Gastrocnemius medialis (tissue), 4 donors: ENCODE results near the gene UBE2V1.

Experiments
- CTCF ChIP-seq, 5 experiments: fragments of 450-650 bp in 3 of 5; fragments of 200-600 bp in 2 of 5; sonication (generic) in 2 of 5; IDR thresholded peaks in 4 of 5; conservative IDR thresholded peaks in 1 of 5; 1 replicate in 4 of 5; 2 replicates in 1 of 5; pipeline ENCODE4 v1.5.1; 2016 to 2019; ENCODE audit warnings: antibody characterized with exemption in 5 of 5, mild to moderate bottlenecking in 3 of 5, moderate library complexity in 3 of 5
- POLR2A ChIP-seq, 2 donors: fragments of 450-650 bp; IDR thresholded peaks; one replicate each; pipeline ENCODE4 v1.6.1; 2017; ENCODE audit warnings: antibody characterized with exemption in 2 of 2, mild to moderate bottlenecking in 2 of 2, moderate library complexity in 2 of 2

GRCh38 chr20:50053362-50054230 lies 59.4 kb downstream of the UBE2V1 start:
- TF ChIP-seq CTCF (IDR thresholded peaks at IDR 0.05 in 4 of 5, conservative IDR thresholded peaks at IDR 0.05 in 1 of 5) (no peak), POLR2A (IDR thresholded peaks at IDR 0.05) (no peak)
